ENCODE data around the gene NR3C1. TPM values are rescaled to one million over a fixed set of nuclear protein-coding genes. Genes with fewer than 3 reads are reported as not detected.

NR3C1 gene
- polyA plus RNA-seq, 1 donor from 2014 or later = 2.3 TPM

- Histone ChIP-seq H3K9me3 (ENCODE audit: low read length) (no peaks in the 10 kb centered on the region), H3K4me3 (ENCODE audit: low read length) (no peak overlapping the region), H2AFZ (ENCODE audit: low read depth, low read length) (no peak overlapping the region), H3K27ac (ENCODE audit: low read length) (no peak overlapping the region), H3K9ac (ENCODE audit: low read length) (no peak overlapping the region), H3K9me2 (ENCODE audit: insufficient read depth, low read length) (no peaks in the 10 kb centered on the region), H3K79me2 (replicated peaks; ENCODE audit: insufficient read depth, low read length) (no peaks in the 10 kb centered on the region), H3K27me3 (ENCODE audit: insufficient read depth, low read depth, low read length) (no peaks in the 10 kb centered on the region), H3F3A (ENCODE audit: insufficient read depth, low read length, poor library complexity, severe bottlenecking) (no peaks in the 10 kb centered on the region), H4K20me1 (ENCODE audit: insufficient read depth) (no peaks in the 10 kb centered on the region), H3K4me2 (ENCODE audit: low read length) (no peak overlapping the region), H3K36me3 (ENCODE audit: insufficient read depth, low read length) (no peaks in the 10 kb centered on the region)
- TF ChIP-seq REST (IDR thresholded peaks at IDR 0.05; ENCODE audit: borderline replicate concordance) (no peak), MXI1 (conservative IDR thresholded peaks at IDR 0.05; ENCODE audit: poor library complexity, severe bottlenecking) (no peak)
Observed at GRCh38 chr5:143238620-143239019, 164.9 kb downstream of the NR3C1 start.

GRCh38 chr5:143237664-143238063 is 165.8 kb downstream of the NR3C1 start:
- H3K9me3 ChIP-seq (ENCODE audit: low read length) = no peaks in the 10 kb centered on the region
- H3K27ac ChIP-seq (ENCODE audit: low read length) = no peak overlapping the region
- no peak overlapping the region for H2AFZ ChIP-seq (ENCODE audit: low read depth, low read length)
- no peaks in the 10 kb centered on the region for H3K79me2 ChIP-seq (replicated peaks; ENCODE audit: insufficient read depth, low read length)
- no peaks in the 10 kb centered on the region for H3K9me2 ChIP-seq (ENCODE audit: insufficient read depth, low read length)
- no peaks in the 10 kb centered on the region for H3K36me3 ChIP-seq (ENCODE audit: insufficient read depth, low read length)
- no peaks in the 10 kb centered on the region for H4K20me1 ChIP-seq (ENCODE audit: insufficient read depth)
- no peaks in the 10 kb centered on the region for H3F3A ChIP-seq (ENCODE audit: insufficient read depth, low read length, poor library complexity, severe bottlenecking)
- no peak overlapping the region for H3K4me2 ChIP-seq (ENCODE audit: low read length)
- H3K9ac ChIP-seq (ENCODE audit: low read length) = no peak overlapping the region
- no peak for TF ChIP-seq SMC3 (conservative IDR thresholded peaks at IDR 0.05; ENCODE audit: poor library complexity)
- no peak for TF ChIP-seq MXI1 (conservative IDR thresholded peaks at IDR 0.05; ENCODE audit: poor library complexity, severe bottlenecking)
- TF ChIP-seq RAD21 (conservative IDR thresholded peaks at IDR 0.05) = no peak
- TF ChIP-seq POLR2AphosphoS5 (IDR thresholded peaks at IDR 0.05) = no peak
- TF ChIP-seq TAF1 (IDR thresholded peaks at IDR 0.05; ENCODE audit: low read depth) = no peak
- TF ChIP-seq EP300 (conservative IDR thresholded peaks at IDR 0.05; ENCODE audit: poor library complexity, severe bottlenecking) = no peak
- no peak for TF ChIP-seq REST (IDR thresholded peaks at IDR 0.05; ENCODE audit: borderline replicate concordance)
- no peak for TF ChIP-seq CTCF (IDR thresholded peaks at IDR 0.05; ENCODE audit: poor library complexity, severe bottlenecking)
- TF ChIP-seq EZH2 (IDR thresholded peaks at IDR 0.05; ENCODE audit: borderline replicate concordance, insufficient read depth, low read length, poor library complexity, severe bottlenecking) = no peak
- H3K27me3 ChIP-seq (ENCODE audit: insufficient read depth, low read depth, low read length) = no peaks in the 10 kb centered on the region
- H3K4me3 ChIP-seq (ENCODE audit: low read length) = no peak overlapping the region

All from neural cell (in vitro differentiated cells).